Ascending aorta (tissue), 2 donors: ENCODE data around the gene HMCN1. TPM values are rescaled to one million over a fixed set of nuclear protein-coding genes. Genes with fewer than 3 reads are reported as not detected.

Experiments
- DNase-seq, 2 donors: peaks; one replicate each; pipeline ENCODE4 v3.0.0-alpha.2; 2019; ENCODE audit warnings: low spot score in 2 of 2
- H3K27ac ChIP-seq, 2 donors: fragments of 200-600 bp; sonication (generic); one replicate each; pipeline ENCODE4 v1.5.1; 2016 to 2017; ENCODE audit warnings: mild to moderate bottlenecking in 1 of 2
- H3K27me3 ChIP-seq: fragments of 200-600 bp; sonication (generic); one replicate; pipeline ENCODE4 v1.5.1; 2017
- H3K36me3 ChIP-seq, 2 donors: fragments of 200-600 bp; sonication (generic); one replicate each; pipeline ENCODE4 v1.5.1; 2016
- H3K4me1 ChIP-seq, 2 donors: fragments of 200-600 bp; sonication (generic); one replicate each; pipeline ENCODE4 v1.5.1; 2016 to 2017; ENCODE audit warnings: mild to moderate bottlenecking in 1 of 2
- H3K4me3 ChIP-seq, 2 donors: fragments of 200-600 bp; sonication (generic); one replicate each; pipeline ENCODE4 v1.5.1; 2016 to 2017; ENCODE audit warnings: mild to moderate bottlenecking in 1 of 2
- H3K9me3 ChIP-seq, 2 donors: fragments of 200-600 bp; sonication (generic); one replicate each; pipeline ENCODE4 v1.5.1; 2016
- intact Hi-C: fragments of 100-400 bp; cut with DNase I; formaldehyde crosslinking; loops from one replicate; pipeline ENCODE4 v1.15.1; 2023
- total RNA-seq: library from RNA; depleted of rRNA; stranded (reverse); fragments of >200 nt; gene quantifications from one replicate; pipeline ENCODE4 v1.1.0, GENCODE V29; 2016
- TF ChIP-seq, protein P1 (sequence below), 3 experiments: fragments of 200-600 bp in 2 of 3; fragments of 450-650 bp in 1 of 3; sonication (generic) in 2 of 3; IDR thresholded peaks; one replicate each; pipeline ENCODE4 v1.5.1; 2016 to 2019; ENCODE audit warnings: antibody characterized with exemption in 3 of 3, mild to moderate bottlenecking in 1 of 3, moderate library complexity in 1 of 3

The HMCN1 gene
- total RNA-seq, 1 donor from 2014 or later = 61.7 TPM

DNA sequence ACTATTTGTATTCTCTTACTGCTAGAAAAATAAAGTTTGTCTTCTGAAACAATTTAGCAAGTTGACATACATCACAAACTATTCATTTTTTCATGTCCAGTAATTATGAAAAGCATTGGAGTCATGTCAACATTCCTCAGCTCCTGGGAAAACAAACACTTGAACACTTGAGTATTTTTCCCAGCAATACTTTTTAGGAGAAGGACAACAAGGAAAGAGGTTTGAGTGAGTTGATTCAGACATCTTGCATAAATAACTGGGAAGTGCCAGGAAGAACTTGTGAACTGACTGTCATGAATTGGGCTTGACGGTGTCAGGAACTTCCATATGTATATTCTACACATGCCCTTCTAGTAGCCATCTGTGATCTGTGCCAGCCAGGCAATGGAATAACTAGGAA, 195.6 kb downstream of the HMCN1 start:
- Histone ChIP-seq H3K4me3 (no peak overlapping the region), H3K9me3 (no peaks in the 10 kb centered on the region), H3K27me3 (no peaks in the 10 kb centered on the region), H3K27ac (peak overlapping the region; percentile 70 to 73), H3K36me3 (no peaks in the 10 kb centered on the region), H3K4me1 (peaks cover 0 to 13% of the 10 kb centered on the region in 2 donors)
- TF ChIP-seq, protein P1, sequence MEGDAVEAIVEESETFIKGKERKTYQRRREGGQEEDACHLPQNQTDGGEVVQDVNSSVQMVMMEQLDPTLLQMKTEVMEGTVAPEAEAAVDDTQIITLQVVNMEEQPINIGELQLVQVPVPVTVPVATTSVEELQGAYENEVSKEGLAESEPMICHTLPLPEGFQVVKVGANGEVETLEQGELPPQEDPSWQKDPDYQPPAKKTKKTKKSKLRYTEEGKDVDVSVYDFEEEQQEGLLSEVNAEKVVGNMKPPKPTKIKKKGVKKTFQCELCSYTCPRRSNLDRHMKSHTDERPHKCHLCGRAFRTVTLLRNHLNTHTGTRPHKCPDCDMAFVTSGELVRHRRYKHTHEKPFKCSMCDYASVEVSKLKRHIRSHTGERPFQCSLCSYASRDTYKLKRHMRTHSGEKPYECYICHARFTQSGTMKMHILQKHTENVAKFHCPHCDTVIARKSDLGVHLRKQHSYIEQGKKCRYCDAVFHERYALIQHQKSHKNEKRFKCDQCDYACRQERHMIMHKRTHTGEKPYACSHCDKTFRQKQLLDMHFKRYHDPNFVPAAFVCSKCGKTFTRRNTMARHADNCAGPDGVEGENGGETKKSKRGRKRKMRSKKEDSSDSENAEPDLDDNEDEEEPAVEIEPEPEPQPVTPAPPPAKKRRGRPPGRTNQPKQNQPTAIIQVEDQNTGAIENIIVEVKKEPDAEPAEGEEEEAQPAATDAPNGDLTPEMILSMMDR (IDR thresholded peaks at IDR 0.05) = no peak
- intact Hi-C loops = no loop called here
- no peak for DNase-seq

GRCh38 chr1:185931438-185931837, 197.2 kb downstream of the HMCN1 start:
- Histone ChIP-seq H3K4me3 (no peak overlapping the region), H3K27me3 (no peaks in the 10 kb centered on the region), H3K4me1 (peaks cover 0 to 13% of the 10 kb centered on the region in 2 donors), H3K27ac (peak overlapping the region in 1 of 2 donors; percentile 40), H3K36me3 (no peaks in the 10 kb centered on the region), H3K9me3 (no peaks in the 10 kb centered on the region)
- intact Hi-C loops = no loop called here
- no peak for DNase-seq
- TF ChIP-seq, protein P1 (IDR thresholded peaks at IDR 0.05) = no peak

DNA sequence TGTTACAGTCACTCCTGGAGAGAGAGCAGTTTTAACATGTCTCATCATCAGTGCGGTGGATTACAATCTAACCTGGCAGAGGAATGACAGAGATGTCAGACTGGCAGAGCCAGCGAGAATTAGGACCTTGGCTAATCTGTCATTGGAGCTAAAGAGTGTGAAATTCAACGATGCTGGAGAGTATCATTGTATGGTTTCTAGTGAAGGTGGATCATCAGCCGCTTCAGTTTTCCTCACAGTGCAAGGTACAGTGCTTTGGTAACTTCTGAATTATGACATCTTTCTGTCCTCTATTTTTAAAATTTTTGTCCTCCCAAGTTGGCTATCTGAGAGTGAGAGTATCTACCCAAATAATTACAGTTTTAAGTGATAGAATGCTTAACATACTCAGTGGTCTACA, 199.4 kb downstream of the HMCN1 start:
- Histone ChIP-seq H3K36me3 (no peaks in the 10 kb centered on the region), H3K4me1 (peaks cover 0 to 6% of the 10 kb centered on the region in 2 donors), H3K4me3 (no peak overlapping the region), H3K27me3 (no peaks in the 10 kb centered on the region), H3K27ac (no peak overlapping the region), H3K9me3 (peaks cover 0 to 6% of the 10 kb centered on the region in 2 donors)
- intact Hi-C loops = no loop called here
- DNase-seq = no peak
- TF ChIP-seq, protein P1 (IDR thresholded peaks at IDR 0.05) = no peak

GRCh38 chr1:185934476-185935189, 200.4 kb downstream of the HMCN1 start:
- no peak overlapping the region for H3K27ac ChIP-seq
- H3K9me3 ChIP-seq = peaks cover 0 to 6% of the 10 kb centered on the region in 2 donors
- intact Hi-C loops = no loop called here
- TF ChIP-seq, protein P1 (IDR thresholded peaks at IDR 0.05) = no peak
- no peaks in the 10 kb centered on the region for H3K36me3 ChIP-seq
- no peak overlapping the region for H3K4me3 ChIP-seq
- peaks cover 0 to 10% of the 10 kb centered on the region in 2 donors for H3K4me1 ChIP-seq
- no peaks in the 10 kb centered on the region for H3K27me3 ChIP-seq
- DNase-seq = no peak

DNA sequence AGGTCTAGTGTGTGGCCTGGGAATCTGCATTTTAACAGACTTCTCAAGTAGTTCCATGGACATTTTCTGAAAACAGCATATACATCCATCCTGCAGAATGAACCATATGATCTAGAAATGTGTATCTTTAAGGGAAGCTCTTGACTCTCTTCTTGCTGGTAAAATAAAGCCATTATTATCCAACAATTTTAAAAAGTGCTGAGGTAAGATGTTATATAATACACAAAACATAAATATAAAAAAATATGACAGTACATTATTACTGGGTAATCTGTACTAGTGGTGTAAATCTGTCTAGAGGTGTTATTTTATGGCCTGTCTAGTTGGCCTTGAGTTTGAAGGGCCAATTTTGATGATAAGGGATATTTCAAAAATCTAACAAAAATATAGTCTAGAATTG, 201.2 kb downstream of the HMCN1 start:
- DNase-seq = no peak
- Histone ChIP-seq H3K9me3 (peaks cover 0 to 6% of the 10 kb centered on the region in 2 donors), H3K27ac (no peak overlapping the region), H3K4me3 (no peak overlapping the region), H3K36me3 (no peaks in the 10 kb centered on the region), H3K4me1 (peaks cover 0 to 6% of the 10 kb centered on the region in 2 donors), H3K27me3 (no peaks in the 10 kb centered on the region)
- TF ChIP-seq, protein P1 (IDR thresholded peaks at IDR 0.05) = no peak
- intact Hi-C loops = no loop called here
